GM12878 (cell line): Measurements from ENCODE around the gene FARS2. TPM values are rescaled to one million over a fixed set of nuclear protein-coding genes. Genes with fewer than 3 reads are reported as not detected.

Experiments used
- ATAC-seq: fragments of 200-7000 bp; cut with Tn5 transposase; 3 replicates; pipeline ENCODE4 v1.9.1; 2020; ENCODE audit warnings: mild to moderate bottlenecking, moderate library complexity
- BruUV-seq: library from RNA; stranded (reverse); fragments of 400-500 nt; replicated peaks from 2 replicates; lab custom pipeline; 2021; lab: Mats Ljungman, UMichigan
- CTCF ChIA-PET: fragments of 300-600 bp; sonication (Branson Sonifier 250); formaldehyde crosslinking; extraction: SDS; loops from one replicate; lab custom pipeline; 2021; ENCODE audit warnings: inconsistent platforms; lab: Yijun Ruan, JAX
- POLR2A ChIA-PET: fragments of 350-600 bp; formaldehyde crosslinking; extraction: SDS; loops from one replicate; lab custom pipeline; 2021; ENCODE audit warnings: inconsistent platforms; lab: Charles Lee
- RAD21 ChIA-PET: fragments of 300-600 bp; sonication (Branson Sonifier 250); formaldehyde crosslinking; loops from one replicate; lab custom pipeline; 2023; ENCODE audit warnings: antibody characterized with exemption; ENCODE audit not compliant: unreplicated experiment; lab: Charles Lee
- SMC1A ChIA-PET: fragments of 300-600 bp; sonication (Branson Sonifier 250); formaldehyde crosslinking; loops from one replicate; lab custom pipeline; 2023; ENCODE audit not compliant: unreplicated experiment, uncharacterized antibody; lab: Charles Lee
- DNase-seq: peaks from one replicate; pipeline ENCODE4 v3.0.0-alpha.2; 2011; ENCODE audit warnings: low read depth, low spot score
- FAIRE-seq: peaks from 3 replicates; lab custom pipeline; 2011; peaks lifted over from hg19 to GRCh38; lab: Jason Lieb, UNC
- H2AFZ ChIP-seq: 2 replicates; pipeline ENCODE4 v1.6.0; 2011; ENCODE audit warnings: low read depth, low read length, control low read depth; ENCODE audit not compliant: control insufficient read depth
- H3K27ac ChIP-seq: 2 replicates; pipeline ENCODE4 v1.5.1; 2011; ENCODE audit warnings: control low read depth; ENCODE audit not compliant: control insufficient read depth, insufficient read depth
- H3K27me3 ChIP-seq, 2 experiments: replicated peaks in 1 of 2; 2 replicates each; pipeline versions ENCODE4 v1.6.0 to v1.6.1; 2011; ENCODE audit warnings: low read length in 1 of 2; ENCODE audit not compliant: control insufficient read depth in 2 of 2, insufficient read depth in 2 of 2
- H3K36me3 ChIP-seq, 2 experiments: 2 replicates each; pipeline ENCODE4 v1.5.1; 2011; ENCODE audit warnings: low read length in 1 of 2; ENCODE audit not compliant: control insufficient read depth in 2 of 2, insufficient read depth in 2 of 2
- H3K4me1 ChIP-seq: 2 replicates; pipeline ENCODE4 v1.6.1; 2011; ENCODE audit warnings: mild to moderate bottlenecking, low read length, moderate library complexity, mixed read lengths; ENCODE audit not compliant: control insufficient read depth, insufficient read depth
- H3K4me2 ChIP-seq: 2 replicates; pipeline ENCODE4 v1.6.0; 2011; ENCODE audit warnings: control low read depth; ENCODE audit not compliant: control insufficient read depth, insufficient read depth
- H3K4me3 ChIP-seq: fragments of 200-600 bp; sonication (generic); 2 replicates; pipeline ENCODE4 v1.5.1; 2016
- H3K79me2 ChIP-seq: 2 replicates; pipeline ENCODE4 v1.6.0; 2011; ENCODE audit warnings: low read length; ENCODE audit not compliant: control insufficient read depth, insufficient read depth
- H3K9ac ChIP-seq: 2 replicates; pipeline ENCODE4 v1.8.0; 2011; ENCODE audit warnings: low read length, control low read depth, mixed read lengths; ENCODE audit not compliant: control insufficient read depth, insufficient read depth
- H3K9me3 ChIP-seq: replicated peaks from 3 replicates; pipeline ENCODE4 v1.5.1; 2011; ENCODE audit warnings: mild to moderate bottlenecking, low read length; ENCODE audit not compliant: control insufficient read depth, insufficient read depth
- H4K20me1 ChIP-seq: 2 replicates; pipeline ENCODE4 v1.6.0; 2011; ENCODE audit not compliant: control insufficient read depth, insufficient read depth
- SPI1 ChIP-seq: IDR thresholded peaks from 2 replicates; pipeline ENCODE4 v1.6.1; 2011; ENCODE audit warnings: low read depth, mild to moderate bottlenecking, low read length, moderate library complexity, borderline replicate concordance; ENCODE audit not compliant: insufficient read depth
- YBX1 ChIP-seq: fragments of 450-650 bp; IDR thresholded peaks from 2 replicates; pipeline ENCODE4 v1.6.1; 2016; ENCODE audit warnings: antibody characterized with exemption
- ZNF207 ChIP-seq: fragments of 450-650 bp; IDR thresholded peaks from 2 replicates; pipeline ENCODE4 v1.6.1; 2014; ENCODE audit warnings: antibody characterized with exemption, mild to moderate bottlenecking, borderline replicate concordance
- ZNF384 ChIP-seq: IDR thresholded peaks from 2 replicates; pipeline ENCODE4 v1.6.1; 2012; ENCODE audit warnings: low read depth, mild to moderate bottlenecking, low read length, improper control_type of control experiment, borderline replicate concordance
- ZNF622 ChIP-seq: fragments of 450-650 bp; IDR thresholded peaks from 2 replicates; pipeline ENCODE4 v1.6.1; 2017; ENCODE audit warnings: mild to moderate bottlenecking, inconsistent platforms
- WGBS: methylation state at CpG from one replicate; pipeline ENCODE4 v1.1.6; 2016; ENCODE audit warnings: low lambda C conversion rate; ENCODE audit not compliant: insufficient replicate concordance, insufficient coverage; ENCODE audit errors: missing lambda C conversion rate; 5-methylcytosine and 5-hydroxymethylcytosine counted together
- in situ Hi-C: fragments of 300-500 bp; cut with MboI; formaldehyde crosslinking; loops from 9 replicates; pipeline ENCODE4 v1.14.3; 2018; ENCODE audit warnings: mixed read lengths
- intact Hi-C: fragments of 100-400 bp; cut with micrococcal nuclease; formaldehyde crosslinking; loops from one replicate; pipeline ENCODE4 v1.14.2; 2022; ENCODE audit not compliant: unreplicated experiment
- polyA plus RNA-seq, 11 experiments: library from polyadenylated mRNA; depleted of rRNA in 4 of 11; unstranded in 6 of 11; stranded (reverse) in 5 of 11; fragments of >200 nt; fragmentation: Nextera tagmentation in 4 of 11; fragmentation: Illumina TruSeq in 1 of 11; extraction: Ambion mirVana in 4 of 11; extraction: Trizol in 1 of 11; gene quantifications; 1 replicate in 1 of 11; 2 replicates in 10 of 11; pipeline versions ENCODE4 v1.2.1 to v1.2.3, GENCODE V29; 2011 to 2016; ENCODE audit warnings: inconsistent platforms in 2 of 11, missing spikeins in 2 of 11, low read depth in 1 of 11
- total RNA-seq, 4 experiments: library from RNA; depleted of rRNA in 3 of 4; stranded (reverse); fragments of >200 nt in 3 of 4; fragmentation: Illumina TruSeq in 1 of 4; extraction: Trizol in 1 of 4; gene quantifications; 2 replicates each; pipeline versions ENCODE4 v1.2.1 to v1.2.3, GENCODE V29; 2013 to 2021
- TF ChIP-seq, protein P1 (sequence below): IDR thresholded peaks from 2 replicates; pipeline ENCODE4 v1.6.1; 2011; ENCODE audit warnings: borderline replicate concordance, low read depth, mild to moderate bottlenecking, moderate library complexity, mixed read lengths, low read length; ENCODE audit not compliant: insufficient read depth; ENCODE audit errors: extremely low read length
- TF ChIP-seq, protein P2 (sequence below): fragments of 450-650 bp; IDR thresholded peaks from 2 replicates; pipeline ENCODE4 v1.6.1; 2016; ENCODE audit warnings: mild to moderate bottlenecking, moderate library complexity, borderline replicate concordance
- TF ChIP-seq, protein P3 (sequence below): IDR thresholded peaks from 2 replicates; pipeline ENCODE4 v1.6.1; 2012; ENCODE audit warnings: improper control_type of control experiment, low read depth, low read length; ENCODE audit not compliant: insufficient replicate concordance
- TF ChIP-seq, protein P4 (sequence below): fragments of 450-650 bp; formaldehyde crosslinking; IDR thresholded peaks from 2 replicates; pipeline ENCODE4 v1.4.0; 2020; ENCODE audit warnings: mild to moderate bottlenecking, moderate library complexity

Gene FARS2
- total and polyA plus RNA-seq, 10 of the 15 experiments (the other 5 are each of a cell fraction or from before 2014, with no cell fraction given) = 16.8 to 46.7 (median 25.6) TPM

DNA sequence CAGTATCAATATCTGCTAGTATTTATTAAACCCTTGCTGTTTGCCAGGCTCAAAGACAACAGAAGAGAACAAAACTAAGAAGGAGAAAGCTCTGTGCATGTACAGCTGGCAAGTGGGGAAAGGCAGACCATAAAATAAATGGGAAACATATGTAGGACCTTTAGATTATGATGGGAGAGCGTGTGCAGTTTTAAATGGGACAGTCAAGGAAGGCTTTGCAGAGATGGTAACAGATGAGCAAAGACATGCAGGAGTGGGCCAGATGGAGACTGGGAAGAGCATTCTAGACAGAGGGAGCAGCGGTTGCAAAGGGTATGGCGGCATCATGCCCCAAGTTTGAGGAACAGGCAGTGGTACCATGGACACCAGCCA lies 485.4 kb downstream of the FARS2 start:
- H3K4me2 ChIP-seq = no peak overlapping the region
- H3K4me3 ChIP-seq = no peak overlapping the region
- no peak overlapping the region for H3K27ac ChIP-seq
- intact Hi-C loops (no loop called here), in situ Hi-C loops (no loop called here)
- no peaks in the 10 kb centered on the region for H3K4me1 ChIP-seq
- RAD21 ChIA-PET = no interaction called here
- no peak for DNase-seq
- POLR2A ChIA-PET = no interaction called here
- H3K36me3 ChIP-seq = no peaks in the 10 kb centered on the region
- CTCF ChIA-PET = no interaction called here
- no peak overlapping the region for H2AFZ ChIP-seq
- H4K20me1 ChIP-seq = no peaks in the 10 kb centered on the region
- no peaks in the 10 kb centered on the region for H3K79me2 ChIP-seq
- no TSS peak for BruUV-seq
- no peaks in the 10 kb centered on the region for H3K9me3 ChIP-seq
- no peaks in the 10 kb centered on the region for H3K27me3 ChIP-seq
- ATAC-seq = no peak
- no peak for FAIRE-seq
- SMC1A ChIA-PET = no interaction called here
- 72% methylated on average over 3 of the region's 3 CpGs for WGBS
- H3K9ac ChIP-seq = no peak overlapping the region
- TF ChIP-seq YBX1 (no peak), ZNF207 (no peak), ZNF622 (no peak), ZNF384 (no peak), SPI1 (no peak)
- TF ChIP-seq, protein P1, sequence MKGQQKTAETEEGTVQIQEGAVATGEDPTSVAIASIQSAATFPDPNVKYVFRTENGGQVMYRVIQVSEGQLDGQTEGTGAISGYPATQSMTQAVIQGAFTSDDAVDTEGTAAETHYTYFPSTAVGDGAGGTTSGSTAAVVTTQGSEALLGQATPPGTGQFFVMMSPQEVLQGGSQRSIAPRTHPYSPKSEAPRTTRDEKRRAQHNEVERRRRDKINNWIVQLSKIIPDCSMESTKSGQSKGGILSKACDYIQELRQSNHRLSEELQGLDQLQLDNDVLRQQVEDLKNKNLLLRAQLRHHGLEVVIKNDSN = no peak
- TF ChIP-seq, protein P2, sequence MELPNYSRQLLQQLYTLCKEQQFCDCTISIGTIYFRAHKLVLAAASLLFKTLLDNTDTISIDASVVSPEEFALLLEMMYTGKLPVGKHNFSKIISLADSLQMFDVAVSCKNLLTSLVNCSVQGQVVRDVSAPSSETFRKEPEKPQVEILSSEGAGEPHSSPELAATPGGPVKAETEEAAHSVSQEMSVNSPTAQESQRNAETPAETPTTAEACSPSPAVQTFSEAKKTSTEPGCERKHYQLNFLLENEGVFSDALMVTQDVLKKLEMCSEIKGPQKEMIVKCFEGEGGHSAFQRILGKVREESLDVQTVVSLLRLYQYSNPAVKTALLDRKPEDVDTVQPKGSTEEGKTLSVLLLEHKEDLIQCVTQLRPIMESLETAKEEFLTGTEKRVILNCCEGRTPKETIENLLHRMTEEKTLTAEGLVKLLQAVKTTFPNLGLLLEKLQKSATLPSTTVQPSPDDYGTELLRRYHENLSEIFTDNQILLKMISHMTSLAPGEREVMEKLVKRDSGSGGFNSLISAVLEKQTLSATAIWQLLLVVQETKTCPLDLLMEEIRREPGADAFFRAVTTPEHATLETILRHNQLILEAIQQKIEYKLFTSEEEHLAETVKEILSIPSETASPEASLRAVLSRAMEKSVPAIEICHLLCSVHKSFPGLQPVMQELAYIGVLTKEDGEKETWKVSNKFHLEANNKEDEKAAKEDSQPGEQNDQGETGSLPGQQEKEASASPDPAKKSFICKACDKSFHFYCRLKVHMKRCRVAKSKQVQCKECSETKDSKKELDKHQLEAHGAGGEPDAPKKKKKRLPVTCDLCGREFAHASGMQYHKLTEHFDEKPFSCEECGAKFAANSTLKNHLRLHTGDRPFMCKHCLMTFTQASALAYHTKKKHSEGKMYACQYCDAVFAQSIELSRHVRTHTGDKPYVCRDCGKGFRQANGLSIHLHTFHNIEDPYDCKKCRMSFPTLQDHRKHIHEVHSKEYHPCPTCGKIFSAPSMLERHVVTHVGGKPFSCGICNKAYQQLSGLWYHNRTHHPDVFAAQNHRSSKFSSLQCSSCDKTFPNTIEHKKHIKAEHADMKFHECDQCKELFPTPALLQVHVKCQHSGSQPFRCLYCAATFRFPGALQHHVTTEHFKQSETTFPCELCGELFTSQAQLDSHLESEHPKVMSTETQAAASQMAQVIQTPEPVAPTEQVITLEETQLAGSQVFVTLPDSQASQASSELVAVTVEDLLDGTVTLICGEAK = no peak
- TF ChIP-seq, protein P3, sequence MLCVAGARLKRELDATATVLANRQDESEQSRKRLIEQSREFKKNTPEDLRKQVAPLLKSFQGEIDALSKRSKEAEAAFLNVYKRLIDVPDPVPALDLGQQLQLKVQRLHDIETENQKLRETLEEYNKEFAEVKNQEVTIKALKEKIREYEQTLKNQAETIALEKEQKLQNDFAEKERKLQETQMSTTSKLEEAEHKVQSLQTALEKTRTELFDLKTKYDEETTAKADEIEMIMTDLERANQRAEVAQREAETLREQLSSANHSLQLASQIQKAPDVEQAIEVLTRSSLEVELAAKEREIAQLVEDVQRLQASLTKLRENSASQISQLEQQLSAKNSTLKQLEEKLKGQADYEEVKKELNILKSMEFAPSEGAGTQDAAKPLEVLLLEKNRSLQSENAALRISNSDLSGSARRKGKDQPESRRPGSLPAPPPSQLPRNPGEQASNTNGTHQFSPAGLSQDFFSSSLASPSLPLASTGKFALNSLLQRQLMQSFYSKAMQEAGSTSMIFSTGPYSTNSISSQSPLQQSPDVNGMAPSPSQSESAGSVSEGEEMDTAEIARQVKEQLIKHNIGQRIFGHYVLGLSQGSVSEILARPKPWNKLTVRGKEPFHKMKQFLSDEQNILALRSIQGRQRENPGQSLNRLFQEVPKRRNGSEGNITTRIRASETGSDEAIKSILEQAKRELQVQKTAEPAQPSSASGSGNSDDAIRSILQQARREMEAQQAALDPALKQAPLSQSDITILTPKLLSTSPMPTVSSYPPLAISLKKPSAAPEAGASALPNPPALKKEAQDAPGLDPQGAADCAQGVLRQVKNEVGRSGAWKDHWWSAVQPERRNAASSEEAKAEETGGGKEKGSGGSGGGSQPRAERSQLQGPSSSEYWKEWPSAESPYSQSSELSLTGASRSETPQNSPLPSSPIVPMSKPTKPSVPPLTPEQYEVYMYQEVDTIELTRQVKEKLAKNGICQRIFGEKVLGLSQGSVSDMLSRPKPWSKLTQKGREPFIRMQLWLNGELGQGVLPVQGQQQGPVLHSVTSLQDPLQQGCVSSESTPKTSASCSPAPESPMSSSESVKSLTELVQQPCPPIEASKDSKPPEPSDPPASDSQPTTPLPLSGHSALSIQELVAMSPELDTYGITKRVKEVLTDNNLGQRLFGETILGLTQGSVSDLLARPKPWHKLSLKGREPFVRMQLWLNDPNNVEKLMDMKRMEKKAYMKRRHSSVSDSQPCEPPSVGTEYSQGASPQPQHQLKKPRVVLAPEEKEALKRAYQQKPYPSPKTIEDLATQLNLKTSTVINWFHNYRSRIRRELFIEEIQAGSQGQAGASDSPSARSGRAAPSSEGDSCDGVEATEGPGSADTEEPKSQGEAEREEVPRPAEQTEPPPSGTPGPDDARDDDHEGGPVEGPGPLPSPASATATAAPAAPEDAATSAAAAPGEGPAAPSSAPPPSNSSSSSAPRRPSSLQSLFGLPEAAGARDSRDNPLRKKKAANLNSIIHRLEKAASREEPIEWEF = no peak
- TF ChIP-seq, protein P4, sequence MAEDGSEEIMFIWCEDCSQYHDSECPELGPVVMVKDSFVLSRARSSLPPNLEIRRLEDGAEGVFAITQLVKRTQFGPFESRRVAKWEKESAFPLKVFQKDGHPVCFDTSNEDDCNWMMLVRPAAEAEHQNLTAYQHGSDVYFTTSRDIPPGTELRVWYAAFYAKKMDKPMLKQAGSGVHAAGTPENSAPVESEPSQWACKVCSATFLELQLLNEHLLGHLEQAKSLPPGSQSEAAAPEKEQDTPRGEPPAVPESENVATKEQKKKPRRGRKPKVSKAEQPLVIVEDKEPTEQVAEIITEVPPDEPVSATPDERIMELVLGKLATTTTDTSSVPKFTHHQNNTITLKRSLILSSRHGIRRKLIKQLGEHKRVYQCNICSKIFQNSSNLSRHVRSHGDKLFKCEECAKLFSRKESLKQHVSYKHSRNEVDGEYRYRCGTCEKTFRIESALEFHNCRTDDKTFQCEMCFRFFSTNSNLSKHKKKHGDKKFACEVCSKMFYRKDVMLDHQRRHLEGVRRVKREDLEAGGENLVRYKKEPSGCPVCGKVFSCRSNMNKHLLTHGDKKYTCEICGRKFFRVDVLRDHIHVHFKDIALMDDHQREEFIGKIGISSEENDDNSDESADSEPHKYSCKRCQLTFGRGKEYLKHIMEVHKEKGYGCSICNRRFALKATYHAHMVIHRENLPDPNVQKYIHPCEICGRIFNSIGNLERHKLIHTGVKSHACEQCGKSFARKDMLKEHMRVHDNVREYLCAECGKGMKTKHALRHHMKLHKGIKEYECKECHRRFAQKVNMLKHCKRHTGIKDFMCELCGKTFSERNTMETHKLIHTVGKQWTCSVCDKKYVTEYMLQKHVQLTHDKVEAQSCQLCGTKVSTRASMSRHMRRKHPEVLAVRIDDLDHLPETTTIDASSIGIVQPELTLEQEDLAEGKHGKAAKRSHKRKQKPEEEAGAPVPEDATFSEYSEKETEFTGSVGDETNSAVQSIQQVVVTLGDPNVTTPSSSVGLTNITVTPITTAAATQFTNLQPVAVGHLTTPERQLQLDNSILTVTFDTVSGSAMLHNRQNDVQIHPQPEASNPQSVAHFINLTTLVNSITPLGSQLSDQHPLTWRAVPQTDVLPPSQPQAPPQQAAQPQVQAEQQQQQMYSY (CRISPR knock-in tag) = no peak
